Cortex of kidney (tissue), 1 donor: Measurements from ENCODE around the gene AKAIN1.

Experiments
- DNase-seq: peaks from one replicate; lab custom pipeline; 2025; lab: John Stamatoyannopoulos, UW

AKAIN1 gene

GRCh38 chr18:5093902-5094301 lies 103.2 kb downstream of the AKAIN1 start:
- DNase-seq = no peak
